Lower leg skin (tissue), 3 donors: Measurements from ENCODE around the gene ANKRD23.

ENCODE experiments used
- CTCF ChIP-seq, 3 donors: fragments of 450-650 bp; IDR thresholded peaks; one replicate each; pipeline ENCODE4 v1.5.1; 2016; ENCODE audit warnings: antibody characterized with exemption in 3 of 3, mild to moderate bottlenecking in 3 of 3, moderate library complexity in 2 of 3
- POLR2A ChIP-seq, 2 donors: fragments of 450-650 bp; IDR thresholded peaks; one replicate each; pipeline ENCODE4 v1.6.1; 2016 to 2017; ENCODE audit warnings: antibody characterized with exemption in 2 of 2, mild to moderate bottlenecking in 1 of 2, moderate library complexity in 1 of 2

GRCh38 chr2:96800061-96801004 is 43.5 kb downstream of the ANKRD23 start:
- no peak for TF ChIP-seq CTCF (IDR thresholded peaks at IDR 0.05)
- no peak for TF ChIP-seq POLR2A (IDR thresholded peaks at IDR 0.05)
